Activated T-helper 17 cell treated with anti-CD3 and anti-CD28 coated beads, Interleukin-2, amount 50 U/mL, for 72 hours (primary cell): ENCODE results near the gene NCF2. TPM values are rescaled to one million over a fixed set of nuclear protein-coding genes. Genes with fewer than 3 reads are reported as not detected.

Source experiments
- total RNA-seq, 2 donors: library from RNA; stranded (reverse); gene quantifications; one replicate each; pipeline ENCODE4 v1.2.3, GENCODE V29; 2022

Gene NCF2
- total RNA-seq, 2 donors from 2014 or later = 4.4 to 18.7 TPM

Other genes with a start within 250 kb of the NCF2 start
- gene NMNAT2, start 172.1 kb downstream of the NCF2 start, total RNA-seq = not detected
- gene SMG7, start 118.0 kb downstream of the NCF2 start, total RNA-seq = 10 to 100 TPM; 56.1 to 66.3 TPM
- 100 to 1,000 TPM; 130 to 164 TPM for gene ARPC5, start 45.3 kb upstream of the NCF2 start, total RNA-seq
- gene APOBEC4, start 62.9 kb upstream of the NCF2 start, total RNA-seq = not detected
- 1 to 10 TPM; 1.7 to 2.6 TPM for gene RGL1, start 214.7 kb upstream of the NCF2 start, total RNA-seq